Right lobe of liver (tissue), 6 donors: Measurements from ENCODE around the gene SLC5A9. TPM values are rescaled to one million over a fixed set of nuclear protein-coding genes. Genes with fewer than 3 reads are reported as not detected.

Experiments used
- ATAC-seq, 4 donors: fragments of 200-7000 bp; cut with Tn5 transposase; one replicate each; pipeline ENCODE4 v1.9.1; 2020; ENCODE audit warnings: mild to moderate bottlenecking in 4 of 4, moderate library complexity in 4 of 4
- DNase-seq, 3 donors: peaks; one replicate each; pipeline ENCODE4 v3.0.0-alpha.2; 2020
- H3K27ac ChIP-seq, 3 donors: fragments of 200-600 bp; one replicate each; pipeline ENCODE4 v1.8.0; 2022
- H3K27me3 ChIP-seq, 2 donors: fragments of 200-600 bp; one replicate each; pipeline ENCODE4 v1.8.0; 2022
- H3K36me3 ChIP-seq, 4 donors: fragments of 200-600 bp; sonication (generic) in 1 of 4; one replicate each; pipeline versions ENCODE4 v1.5.1 to v1.8.0; 2017 to 2022; ENCODE audit warnings: control low read depth in 1 of 4
- H3K4me1 ChIP-seq, 4 donors: fragments of 200-600 bp; sonication (generic) in 1 of 4; one replicate each; pipeline versions ENCODE4 v1.5.1 to v1.8.0; 2017 to 2022; ENCODE audit warnings: control low read depth in 1 of 4
- H3K4me3 ChIP-seq, 3 donors: fragments of 200-600 bp; one replicate each; pipeline ENCODE4 v1.8.0; 2022
- H3K9me3 ChIP-seq, 4 donors: fragments of 200-600 bp; sonication (generic) in 1 of 4; one replicate each; pipeline versions ENCODE4 v1.5.1 to v1.8.0; 2017 to 2022; ENCODE audit warnings: control low read depth in 1 of 4
- POLR2A ChIP-seq: fragments of 450-650 bp; IDR thresholded peaks from one replicate; pipeline ENCODE4 v1.6.1; 2017; ENCODE audit warnings: antibody characterized with exemption, mild to moderate bottlenecking
- WGBS: methylation state at CpG from one replicate; pipeline ENCODE4 v1.1.6; 2018; ENCODE audit warnings: low coverage, low lambda C conversion rate; ENCODE audit not compliant: insufficient coverage; ENCODE audit errors: missing lambda C conversion rate; 5-methylcytosine and 5-hydroxymethylcytosine counted together
- intact Hi-C, 2 donors: fragments of 100-400 bp; cut with DNase I; formaldehyde crosslinking; loops; one replicate each; pipeline versions ENCODE4 v1.11.2 to v1.14.1; 2022
- total RNA-seq, 6 experiments: library from RNA; depleted of rRNA in 2 of 6; stranded (reverse); fragments of >200 nt in 2 of 6; fragmentation: NEBNext Ultra II Directional in 3 of 6; extraction: Animal tissue kit (Norgen Biotek cat#: 25700) in 3 of 6; gene quantifications; one replicate each; pipeline versions ENCODE4 v1.1.0 to v1.2.4, GENCODE V29; 2016 to 2023
- TF ChIP-seq, protein P1 (sequence below), 4 donors: fragments of 200-600 bp in 3 of 4; fragments of 450-650 bp in 1 of 4; IDR thresholded peaks; one replicate each; pipeline versions ENCODE4 v1.5.1 to v1.8.0; 2016 to 2022; ENCODE audit warnings: antibody characterized with exemption in 4 of 4, mild to moderate bottlenecking in 2 of 4
- donor health status: DM: no; HTN: yes; CAD: no.
- donor health status: DM: no; HTN: no; CAD: no.
- donor health status: DM: no; HTN: no; CAD: no.
- donor health status: DM: no; HTN: yes; CAD: no.
- donor health status: DM: no; HTN: yes; CAD: no.

SLC5A9 gene
- total RNA-seq, 6 experiments from 2014 or later = 8.5 to 16.9 (median 11.8) TPM

GRCh38 chr1:48223366-48224240, 1.1 kb downstream of the SLC5A9 start:
- Histone ChIP-seq H3K36me3 (no peaks in the 10 kb centered on the region), H3K27me3 (no peaks in the 10 kb centered on the region), H3K4me1 (peaks cover 0 to 29% (median 4%) of the 10 kb centered on the region in 4 donors), H3K4me3 (peak overlapping the region; percentile 17 to 31 (median 30)), H3K27ac (peak overlapping the region in 2 of 3 donors; percentile 47 to 69), H3K9me3 (no peaks in the 10 kb centered on the region)
- ATAC-seq = peak; percentile 8 to 55 (median 34)
- WGBS = 23% methylated on average over 6 of the region's 7 CpGs
- DNase-seq = peak in 2 of 3 donors; percentile 55 to 60
- TF ChIP-seq POLR2A = no peak
- TF ChIP-seq, protein P1, sequence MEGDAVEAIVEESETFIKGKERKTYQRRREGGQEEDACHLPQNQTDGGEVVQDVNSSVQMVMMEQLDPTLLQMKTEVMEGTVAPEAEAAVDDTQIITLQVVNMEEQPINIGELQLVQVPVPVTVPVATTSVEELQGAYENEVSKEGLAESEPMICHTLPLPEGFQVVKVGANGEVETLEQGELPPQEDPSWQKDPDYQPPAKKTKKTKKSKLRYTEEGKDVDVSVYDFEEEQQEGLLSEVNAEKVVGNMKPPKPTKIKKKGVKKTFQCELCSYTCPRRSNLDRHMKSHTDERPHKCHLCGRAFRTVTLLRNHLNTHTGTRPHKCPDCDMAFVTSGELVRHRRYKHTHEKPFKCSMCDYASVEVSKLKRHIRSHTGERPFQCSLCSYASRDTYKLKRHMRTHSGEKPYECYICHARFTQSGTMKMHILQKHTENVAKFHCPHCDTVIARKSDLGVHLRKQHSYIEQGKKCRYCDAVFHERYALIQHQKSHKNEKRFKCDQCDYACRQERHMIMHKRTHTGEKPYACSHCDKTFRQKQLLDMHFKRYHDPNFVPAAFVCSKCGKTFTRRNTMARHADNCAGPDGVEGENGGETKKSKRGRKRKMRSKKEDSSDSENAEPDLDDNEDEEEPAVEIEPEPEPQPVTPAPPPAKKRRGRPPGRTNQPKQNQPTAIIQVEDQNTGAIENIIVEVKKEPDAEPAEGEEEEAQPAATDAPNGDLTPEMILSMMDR (IDR thresholded peaks at IDR 0.05) = no peak
- intact Hi-C loops = no loop called here

- H3K27ac ChIP-seq = no peak overlapping the region
- TF ChIP-seq POLR2A = no peak
- TF ChIP-seq, protein P1 (IDR thresholded peaks at IDR 0.05) = no peak
- no peak overlapping the region for H3K4me3 ChIP-seq
- no peaks in the 10 kb centered on the region for H3K27me3 ChIP-seq
- DNase-seq = peak in 1 of 3 donors; percentile 35
- no peak for ATAC-seq
- intact Hi-C loops = no loop called here
- peaks cover 0 to 7% (median 2%) of the 10 kb centered on the region in 4 donors for H3K36me3 ChIP-seq
- 100% methylated on average over 4 of the region's 6 CpGs for WGBS
- peaks cover 0 to 29% (median 4%) of the 10 kb centered on the region in 4 donors for H3K4me1 ChIP-seq
- no peaks in the 10 kb centered on the region for H3K9me3 ChIP-seq
These were observed 2.3 kb downstream of the SLC5A9 start for GRCh38 chr1:48224791-48225190.

DNA sequence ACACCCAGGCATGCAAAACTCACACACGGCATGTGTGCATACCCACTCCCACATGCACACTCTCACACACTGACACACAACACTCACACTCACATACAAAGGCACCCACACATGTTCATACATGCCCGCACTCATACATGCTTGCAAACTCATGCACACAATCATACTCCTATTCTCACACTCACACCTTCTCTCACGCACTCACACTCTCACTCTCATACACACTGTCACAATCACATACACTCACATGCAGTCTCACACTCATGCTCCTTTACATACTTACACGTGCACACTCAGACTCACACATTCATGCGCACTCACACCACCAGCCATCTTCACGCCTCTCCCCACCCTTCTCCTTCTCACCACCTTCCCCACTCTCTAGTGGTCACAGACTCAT, 3.1 kb downstream of the SLC5A9 start:
- ATAC-seq (no peak), DNase-seq (no peak)
- no peaks in the 10 kb centered on the region for H3K27me3 ChIP-seq
- H3K9me3 ChIP-seq = no peaks in the 10 kb centered on the region
- H3K4me1 ChIP-seq = peaks cover 0 to 29% (median 4%) of the 10 kb centered on the region in 4 donors
- intact Hi-C loops = no loop called here
- peaks cover 0 to 10% (median 2%) of the 10 kb centered on the region in 4 donors for H3K36me3 ChIP-seq
- no peak overlapping the region for H3K4me3 ChIP-seq
- 79% methylated on average over 6 of the region's 6 CpGs for WGBS
- TF ChIP-seq, protein P1 (IDR thresholded peaks at IDR 0.05) = no peak
- no peak for TF ChIP-seq POLR2A
- H3K27ac ChIP-seq = no peak overlapping the region

DNA sequence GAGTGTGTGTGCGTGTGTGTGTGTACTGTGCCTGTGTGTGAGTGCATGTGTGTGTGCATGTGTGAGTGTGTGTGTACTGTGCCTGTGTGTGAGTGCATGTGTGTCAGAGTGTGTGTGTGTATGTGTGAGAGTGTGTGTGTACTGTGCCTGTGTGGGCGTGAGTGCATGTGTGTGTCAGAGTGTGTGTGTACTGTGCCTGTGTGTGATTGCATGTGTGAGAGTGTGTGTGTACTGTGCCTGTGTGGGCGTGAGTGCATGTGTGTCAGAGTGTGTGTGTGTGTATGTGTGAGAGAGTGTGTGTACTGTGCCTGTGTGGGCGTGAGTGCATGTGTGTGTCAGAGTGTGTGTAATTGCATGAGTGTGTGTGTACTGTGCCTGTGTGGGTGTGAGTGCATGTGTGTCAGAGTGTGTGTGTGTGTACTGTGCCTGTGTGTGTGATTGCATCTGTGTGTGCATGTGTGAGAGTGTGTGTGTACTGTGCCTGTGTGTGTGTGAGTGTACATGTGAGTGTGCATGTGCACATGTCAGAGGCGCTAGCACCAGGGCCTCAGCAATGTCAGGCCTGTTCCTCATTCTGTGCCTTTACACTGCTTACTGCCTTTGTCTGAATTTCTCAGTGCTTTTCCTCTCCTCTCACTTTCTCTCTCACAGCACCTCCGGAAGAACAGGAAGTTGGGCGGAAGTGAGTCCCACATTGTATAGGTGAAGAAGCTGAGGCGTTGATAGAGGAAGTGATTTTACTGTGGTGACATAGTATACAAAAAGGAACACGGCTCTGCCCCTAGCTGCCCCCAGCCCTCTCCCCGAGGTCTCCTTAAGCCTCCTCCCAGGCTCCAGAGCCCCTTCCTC, 4.9 kb downstream of the SLC5A9 start:
- intact Hi-C loops = no loop called here
- DNase-seq = peak in 1 of 3 donors; percentile 45
- peak in 1 of 4 donors; percentile 6 for ATAC-seq

More for the DNA sequence above, 4.9 kb downstream of the SLC5A9 start:
- Histone ChIP-seq H3K4me1 (peaks cover 0 to 15% (median 0%) of the 10 kb centered on the region in 4 donors), H3K36me3 (peaks cover 0 to 10% (median 2%) of the 10 kb centered on the region in 4 donors), H3K27me3 (no peaks in the 10 kb centered on the region), H3K27ac (no peak overlapping the region), H3K4me3 (no peak overlapping the region), H3K9me3 (no peaks in the 10 kb centered on the region)
- 72% methylated on average over 9 of the region's 10 CpGs for WGBS
- TF ChIP-seq POLR2A = no peak
- TF ChIP-seq, protein P1 (IDR thresholded peaks at IDR 0.05) = no peak
